Smooth muscle cell (in vitro differentiated cells): ENCODE data around the gene ZBTB25. TPM values are rescaled to one million over a fixed set of nuclear protein-coding genes. Genes with fewer than 3 reads are reported as not detected.
A peak's percentile ranks its signal among the peaks of the same experiment; 100 is the strongest.

Experiments used
- DNase-seq: peaks from one replicate; lab custom pipeline; 2025; ENCODE audit not compliant: unreplicated experiment; lab: John Stamatoyannopoulos, UW
- H2AFZ ChIP-seq: fragments of 200-600 bp; sonication (generic); 2 replicates; pipeline ENCODE4 v1.6.0; 2016; ENCODE audit warnings: antibody characterized with exemption, low read depth, mild to moderate bottlenecking
- H3F3A ChIP-seq: fragments of 200-600 bp; sonication (generic); 2 replicates; pipeline ENCODE4 v1.6.0; 2017; ENCODE audit warnings: antibody characterized with exemption, low read depth
- H3K27ac ChIP-seq: fragments of 200-600 bp; sonication (generic); 2 replicates; pipeline ENCODE4 v1.5.1; 2016; ENCODE audit warnings: low read depth, mild to moderate bottlenecking
- H3K27me3 ChIP-seq: fragments of 200-600 bp; sonication (generic); 2 replicates; pipeline ENCODE4 v1.6.1; 2016; ENCODE audit warnings: low read depth, mild to moderate bottlenecking
- H3K36me3 ChIP-seq: fragments of 200-600 bp; sonication (generic); 2 replicates; pipeline ENCODE4 v1.5.1; 2016; ENCODE audit warnings: low read depth
- H3K4me1 ChIP-seq: fragments of 200-600 bp; sonication (generic); 2 replicates; pipeline ENCODE4 v1.5.1; 2016; ENCODE audit warnings: low read depth
- H3K4me2 ChIP-seq: fragments of 200-600 bp; sonication (generic); 2 replicates; pipeline ENCODE4 v1.6.0; 2016; ENCODE audit warnings: mild to moderate bottlenecking
- H3K4me3 ChIP-seq: fragments of 200-600 bp; sonication (generic); 2 replicates; pipeline ENCODE4 v1.5.1; 2016; ENCODE audit warnings: mild to moderate bottlenecking
- H3K79me2 ChIP-seq: fragments of 200-600 bp; sonication (generic); 2 replicates; pipeline ENCODE4 v1.6.0; 2016; ENCODE audit warnings: low read depth, mild to moderate bottlenecking
- H3K9ac ChIP-seq: fragments of 200-600 bp; sonication (generic); 2 replicates; pipeline ENCODE4 v1.6.0; 2016; ENCODE audit warnings: low read depth
- H3K9me3 ChIP-seq: fragments of 200-600 bp; sonication (generic); replicated peaks from 2 replicates; pipeline ENCODE4 v1.5.1; 2016; ENCODE audit warnings: low read depth
- H4K20me1 ChIP-seq: fragments of 200-600 bp; sonication (generic); 2 replicates; pipeline ENCODE4 v1.6.0; 2016; ENCODE audit warnings: low read depth
- CTCF ChIP-seq: fragments of 200-600 bp; sonication (generic); IDR thresholded peaks from 2 replicates; pipeline ENCODE4 v1.5.1; 2017; ENCODE audit warnings: borderline replicate concordance, mild to moderate bottlenecking, antibody characterized with exemption; ENCODE audit not compliant: insufficient read depth, poor library complexity, severe bottlenecking
- WGBS: methylation state at CpG from one replicate; pipeline ENCODE4 v1.1.7; 2016; ENCODE audit warnings: low lambda C conversion rate; 5-methylcytosine and 5-hydroxymethylcytosine counted together
- polyA plus RNA-seq: library from polyadenylated mRNA; unstranded; fragments of >200 nt; fragmentation: Nextera tagmentation; extraction: Ambion mirVana; gene quantifications from 2 replicates; pipeline ENCODE4 v1.2.1, GENCODE V29; 2016
- total RNA-seq: library from RNA; depleted of rRNA; stranded (reverse); fragments of >200 nt; gene quantifications from 2 replicates; pipeline ENCODE4 v1.2.3, GENCODE V29; 2014

The ZBTB25 gene
- total and polyA plus RNA-seq, 2 experiments from 2014 or later: 6.9 to 12.5 TPM

GRCh38 chr14:64502887-64503433 lies 678 bp downstream of the ZBTB25 start:
- no peak for TF ChIP-seq CTCF
- WGBS: 4% methylated on average over 29 of the region's 29 CpGs
- peaks cover 19% of the 10 kb centered on the region for H3F3A ChIP-seq
- H3K4me2 ChIP-seq: peak overlapping the region; percentile 85
- H3K9me3 ChIP-seq: no peaks in the 10 kb centered on the region
- H4K20me1 ChIP-seq: peaks cover 28% of the 10 kb centered on the region
- peak overlapping the region; percentile 100 for H3K27ac ChIP-seq
- no peaks in the 10 kb centered on the region for H3K27me3 ChIP-seq
- H3K79me2 ChIP-seq: peaks cover 64% of the 10 kb centered on the region
- H3K9ac ChIP-seq: peak overlapping the region; percentile 99
- DNase-seq: no peak
- peaks cover 34% of the 10 kb centered on the region for H3K4me1 ChIP-seq
- H3K36me3 ChIP-seq: no peaks in the 10 kb centered on the region
- peak overlapping the region; percentile 14 for H2AFZ ChIP-seq
- peak overlapping the region; percentile 95 for H3K4me3 ChIP-seq

GRCh38 chr14:64502456-64502855 lies 1.2 kb downstream of the ZBTB25 start:
- 61% methylated on average over 6 of the region's 6 CpGs for WGBS

GRCh38 chr14:64501411-64502171 lies 2.0 kb downstream of the ZBTB25 start:
- peaks cover 62% of the 10 kb centered on the region for H3K79me2 ChIP-seq
- 14% methylated on average over 8 of the region's 8 CpGs for WGBS
- peak overlapping the region; percentile 85 for H3K4me2 ChIP-seq

More at GRCh38 chr14:64502456-64502855, 1.2 kb downstream of the ZBTB25 start:
- H3K9ac ChIP-seq: peak overlapping the region; percentile 99
- H3K27ac ChIP-seq: peak overlapping the region; percentile 100
- H3K4me1 ChIP-seq: peaks cover 29% of the 10 kb centered on the region
- no peak for DNase-seq
- no peak overlapping the region for H2AFZ ChIP-seq
- peaks cover 23% of the 10 kb centered on the region for H4K20me1 ChIP-seq
- no peaks in the 10 kb centered on the region for H3K27me3 ChIP-seq
- peaks cover 18% of the 10 kb centered on the region for H3F3A ChIP-seq
- H3K4me2 ChIP-seq: peak overlapping the region; percentile 85
- no peaks in the 10 kb centered on the region for H3K36me3 ChIP-seq
- peak overlapping the region; percentile 95 for H3K4me3 ChIP-seq
- TF ChIP-seq CTCF: no peak
- H3K9me3 ChIP-seq: no peaks in the 10 kb centered on the region
- peaks cover 64% of the 10 kb centered on the region for H3K79me2 ChIP-seq

More at GRCh38 chr14:64501411-64502171, 2.0 kb downstream of the ZBTB25 start:
- Histone ChIP-seq H3K27ac (peak overlapping the region; percentile 100), H3K27me3 (no peaks in the 10 kb centered on the region), H4K20me1 (peaks cover 14% of the 10 kb centered on the region), H2AFZ (peak overlapping the region; percentile 24), H3K4me1 (peaks cover 20% of the 10 kb centered on the region), H3K4me3 (peak overlapping the region; percentile 95), H3K9ac (peak overlapping the region; percentile 27), H3F3A (peaks cover 15% of the 10 kb centered on the region), H3K9me3 (no peaks in the 10 kb centered on the region), H3K36me3 (no peaks in the 10 kb centered on the region)
- TF ChIP-seq CTCF: no peak
- no peak for DNase-seq
